Measurements from ENCODE around the gene SYT17.

Gene SYT17

GRCh38 chr16:19269098-19269497 is 101.1 kb downstream of the SYT17 start:
- no peak for DNase-seq

DNA sequence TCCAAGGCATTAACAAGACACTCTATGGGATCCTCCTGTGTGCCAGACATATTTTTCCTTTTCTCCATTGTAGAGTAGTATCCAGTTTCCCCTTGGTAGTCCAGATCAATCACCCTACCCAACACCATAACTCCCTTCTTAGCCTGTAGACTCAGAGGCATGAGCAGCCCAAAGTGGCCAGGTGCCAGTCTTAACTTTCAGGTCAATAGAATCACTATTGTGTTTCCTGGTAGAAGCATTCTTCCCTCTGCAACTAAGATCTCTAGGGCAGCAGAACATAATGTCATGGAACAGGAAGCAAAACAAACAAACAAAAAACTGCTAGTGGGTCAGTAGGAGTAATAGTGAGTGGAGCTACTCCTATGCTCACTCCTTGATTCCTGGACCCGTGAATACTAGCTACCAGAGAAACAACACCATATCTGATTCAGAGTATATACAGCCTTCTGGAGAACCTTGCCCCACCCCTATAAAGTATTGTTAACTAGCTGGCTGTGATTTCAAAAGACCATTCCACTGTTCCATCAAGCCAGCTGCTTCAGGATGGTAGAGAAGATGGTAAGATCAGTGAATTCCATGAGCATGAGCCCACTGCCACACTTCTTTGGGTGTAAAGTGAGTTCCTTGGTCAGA is 106.2 kb downstream of the SYT17 start:
- DNase-seq = no peak

- DNase-seq = no peak
These were observed 110.4 kb downstream of the SYT17 start for GRCh38 chr16:19278403-19278802.

DNA sequence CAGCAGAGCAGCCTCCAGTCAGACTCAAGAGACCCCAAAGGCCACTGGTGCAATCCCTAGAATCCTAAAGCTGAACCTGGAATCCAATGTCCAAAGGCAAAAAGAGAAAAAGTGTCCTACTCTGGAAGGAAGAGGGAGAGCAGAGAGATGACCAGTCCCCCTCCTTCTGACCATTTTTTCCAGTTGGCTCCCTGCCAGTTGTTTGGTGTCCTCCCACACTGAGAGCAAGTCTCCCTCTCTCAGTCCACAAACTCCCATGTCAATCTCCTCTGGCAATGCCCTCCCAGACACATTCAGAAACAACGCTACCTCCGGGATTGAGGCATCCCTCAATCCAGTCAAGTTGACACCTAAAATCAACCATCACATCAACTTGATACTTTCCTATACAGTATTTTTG is 113.2 kb downstream of the SYT17 start:
- DNase-seq = no peak

DNA sequence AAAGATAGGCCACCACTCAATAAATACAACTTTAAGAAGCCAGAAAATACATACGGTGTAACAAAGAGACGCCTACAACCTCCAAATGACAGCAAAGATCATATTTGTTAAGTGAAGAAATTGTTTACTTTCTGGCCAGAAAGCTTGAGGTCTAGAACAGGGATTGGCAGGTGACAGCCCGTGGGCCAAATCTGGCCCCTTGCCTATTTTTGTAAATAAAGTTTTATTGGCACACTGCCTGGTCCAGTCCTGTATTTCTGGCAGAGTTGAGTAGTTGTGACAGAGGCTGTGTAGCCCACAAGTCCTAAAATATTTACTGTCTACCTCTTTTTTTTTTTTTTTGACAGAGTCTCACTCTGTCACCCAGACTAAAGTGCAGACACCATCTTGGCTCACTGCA is 114.1 kb downstream of the SYT17 start:
- no peak for DNase-seq

DNA sequence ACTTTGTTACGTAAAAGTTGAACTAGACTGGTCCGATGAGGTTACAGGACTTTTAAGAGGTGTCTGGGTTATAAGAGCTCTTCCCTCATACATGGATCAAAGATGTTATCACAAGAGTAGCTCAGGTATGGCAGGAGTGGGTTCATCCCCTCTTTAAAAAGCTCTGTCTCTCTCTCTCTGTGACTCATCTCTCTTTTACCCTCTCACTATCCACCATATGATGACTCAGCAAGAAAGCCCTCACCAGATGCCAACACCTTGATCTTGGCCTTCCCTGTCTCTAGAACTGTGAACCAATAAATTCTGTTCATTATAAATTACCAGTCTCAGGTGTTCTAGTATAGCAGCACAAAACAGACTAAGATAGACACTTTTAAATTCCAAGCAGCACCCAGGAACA is 115.6 kb downstream of the SYT17 start:
- DNase-seq = no peak

DNA sequence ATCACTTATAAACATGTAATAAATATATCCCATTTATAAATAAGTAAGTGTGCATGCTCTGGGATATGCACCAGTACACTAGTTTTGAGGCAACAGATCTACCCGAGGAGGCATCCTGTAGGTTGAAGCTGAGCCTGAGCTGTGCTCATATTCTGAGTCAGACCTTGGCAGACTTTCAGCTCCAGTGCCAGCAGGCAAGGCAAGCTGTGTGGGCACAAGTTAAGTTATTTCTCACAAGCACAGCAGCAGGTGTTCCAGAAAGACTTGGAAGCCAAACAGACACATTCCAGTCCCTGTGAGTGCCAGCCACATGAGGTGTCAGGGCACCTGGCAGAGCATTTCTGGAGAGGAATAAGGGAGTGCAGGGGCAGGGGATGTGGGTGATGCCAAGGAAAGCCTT is 116.2 kb downstream of the SYT17 start:
- DNase-seq = no peak

DNA sequence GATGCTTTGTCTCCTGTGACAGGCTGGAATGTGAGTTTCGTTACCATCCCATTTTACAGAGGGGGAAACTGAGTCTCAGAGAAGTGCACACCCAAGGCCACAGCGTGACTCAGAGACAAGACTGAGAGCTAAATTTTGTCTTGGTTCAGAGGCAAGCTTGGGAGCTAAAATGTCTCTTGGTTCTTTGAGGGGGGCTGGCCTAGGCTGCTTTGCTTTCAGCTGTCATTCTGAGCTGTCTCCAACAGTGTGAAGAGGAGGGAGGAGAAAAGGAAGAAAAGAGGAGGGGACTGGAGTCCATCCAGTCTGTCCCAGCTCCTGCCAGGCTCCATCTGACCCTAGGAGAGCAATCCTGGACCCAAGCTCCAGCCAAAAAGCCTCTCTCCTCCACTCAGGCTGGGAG is 117.4 kb downstream of the SYT17 start, which contains the start of gene CLEC19A:
CLEC19A (plus strand) TSS at position 301 of the 400 bp plus-strand sequence. CDS start 121 bp downstream, outside the sequence.
- DNase-seq = no peak

- no peak for DNase-seq
These were observed 118.8 kb downstream of the SYT17 start for GRCh38 chr16:19286827-19287226.

DNA sequence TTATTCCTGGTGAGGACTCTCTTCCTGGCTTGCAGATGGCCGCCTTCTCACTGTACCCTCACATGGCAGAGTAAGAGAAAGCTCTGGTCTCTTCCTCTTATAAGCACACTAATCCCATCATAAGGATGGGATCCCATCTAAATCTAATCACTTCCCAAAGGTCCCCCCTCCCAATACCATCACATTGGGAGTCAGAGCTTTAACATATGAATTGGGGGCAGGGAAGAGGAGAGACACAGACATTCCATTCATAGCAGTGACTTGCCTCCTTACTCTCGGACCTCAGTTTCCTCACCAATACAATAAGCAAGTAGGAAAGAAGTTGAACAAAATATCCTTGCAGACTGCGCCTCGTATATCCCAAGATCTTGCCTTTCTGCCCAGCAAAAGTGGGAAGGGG is 119.2 kb downstream of the SYT17 start:
- DNase-seq = no peak

- no peak for DNase-seq
These were observed 121.1 kb downstream of the SYT17 start for GRCh38 chr16:19288872-19289799.

DNA sequence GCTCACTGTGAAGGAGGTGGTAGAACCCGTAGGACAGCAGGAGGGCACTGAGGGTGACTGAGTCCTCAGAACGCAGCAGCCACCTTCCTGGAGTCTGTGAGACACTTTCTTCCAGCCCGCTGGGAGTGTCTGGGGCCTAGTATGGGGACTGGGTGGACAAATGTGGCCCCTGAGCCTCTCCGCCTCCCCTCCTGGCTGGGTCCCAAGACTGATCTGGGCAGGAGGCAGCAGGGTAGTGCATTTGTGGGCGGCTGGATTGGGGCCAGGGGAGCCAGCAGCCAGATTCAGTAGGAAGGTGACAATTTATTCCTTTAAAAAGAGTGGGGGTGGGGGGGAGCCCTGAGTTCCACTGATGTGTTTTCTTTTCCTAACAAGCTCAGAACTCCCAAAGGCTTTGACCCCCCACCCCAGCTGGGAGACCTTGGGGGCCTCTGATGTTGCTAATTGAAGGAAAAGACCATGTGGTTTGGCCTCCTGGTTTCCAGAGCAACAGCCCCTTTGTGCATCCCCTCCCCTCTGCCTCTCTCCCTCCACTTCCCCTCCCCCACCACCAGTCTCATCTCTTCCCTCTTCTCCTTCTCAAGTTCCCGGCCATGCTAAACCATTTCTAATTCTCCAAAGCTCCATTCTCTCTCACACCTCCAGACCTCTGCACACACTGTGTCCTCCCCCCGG is 121.9 kb downstream of the SYT17 start:
- DNase-seq = no peak

DNA sequence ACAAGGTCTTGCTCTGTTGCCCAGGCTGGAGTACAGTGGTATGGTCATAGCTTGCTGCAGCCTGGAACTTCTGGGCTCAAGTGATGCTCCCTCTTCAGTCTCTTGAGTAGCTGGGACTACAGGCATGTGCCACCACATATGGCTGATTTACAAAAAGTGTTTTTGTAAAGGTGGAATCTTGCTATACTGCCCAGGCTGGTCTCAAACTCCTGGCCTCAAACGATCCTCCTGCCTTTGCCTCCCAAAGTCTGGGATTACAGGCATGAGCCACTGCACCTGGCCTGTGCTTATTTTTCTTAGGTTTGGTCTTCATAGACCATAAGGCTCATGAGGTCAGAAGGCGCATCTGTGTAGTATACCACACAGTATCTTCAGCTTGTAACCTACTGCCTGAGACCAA is 122.8 kb downstream of the SYT17 start:
- no peak for DNase-seq

DNA sequence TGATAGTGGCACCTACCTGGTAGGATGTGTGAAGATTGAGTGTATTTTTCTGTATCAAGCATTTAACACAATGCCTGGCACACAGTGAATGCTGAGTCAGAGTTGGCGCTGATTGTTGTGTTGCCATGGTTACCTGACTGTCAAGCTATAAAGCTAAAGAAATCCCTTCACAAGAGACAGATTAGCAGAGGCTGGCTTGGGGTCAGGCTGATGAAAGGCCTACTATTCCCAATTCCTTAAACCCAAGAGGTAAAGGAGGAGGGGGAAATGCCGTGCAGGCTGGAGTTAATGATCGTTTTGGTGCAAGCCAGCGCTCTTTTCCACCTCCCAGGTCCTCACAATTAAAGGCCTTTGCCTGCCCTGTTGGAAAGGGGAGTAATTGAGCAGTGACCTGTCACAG is 123.4 kb downstream of the SYT17 start:
- no peak for DNase-seq

DNA sequence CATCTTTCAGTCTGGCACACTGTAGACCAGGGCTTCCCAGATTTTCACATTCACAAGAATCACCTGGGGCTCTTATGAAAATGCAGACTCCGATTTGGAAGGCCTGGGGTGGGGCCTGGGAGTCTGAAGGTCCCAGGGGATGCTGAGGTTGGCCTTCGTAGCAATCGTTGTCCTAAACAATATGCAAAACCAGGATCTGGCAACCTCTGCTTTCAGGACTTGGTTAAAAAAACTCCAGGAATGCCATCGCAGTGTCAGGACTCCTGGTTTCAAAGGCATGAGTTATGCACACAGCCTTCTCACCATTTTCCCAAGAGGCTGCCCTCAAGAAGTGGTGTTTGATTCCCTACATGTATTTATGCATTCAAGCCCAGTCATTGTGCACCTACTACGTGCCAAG is 124.1 kb downstream of the SYT17 start:
- no peak for DNase-seq

DNA sequence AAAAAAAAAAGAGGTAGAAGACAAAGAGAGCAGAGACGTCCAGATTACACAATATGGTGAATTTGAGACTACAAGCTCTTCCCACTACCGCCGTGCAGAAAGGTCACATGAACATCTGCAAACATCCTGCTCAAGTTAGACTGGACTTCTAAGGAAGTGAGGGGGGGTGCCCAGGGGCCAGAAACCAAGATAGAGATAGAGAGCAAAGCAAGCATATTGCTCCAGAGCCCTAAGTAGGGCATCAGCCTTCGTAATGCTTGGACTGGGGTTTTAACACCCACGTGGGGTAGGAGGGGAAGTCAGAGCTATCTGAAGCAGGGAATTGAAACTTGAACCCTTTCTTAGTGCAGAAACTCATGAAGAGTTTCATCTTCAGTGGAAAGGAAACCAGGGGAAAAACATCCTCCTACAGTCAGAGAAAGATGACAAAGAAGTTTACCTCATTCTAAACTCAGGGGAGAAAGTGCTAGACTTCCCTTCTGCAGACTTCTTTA is 126.2 kb downstream of the SYT17 start:
- no peak for DNase-seq

- no peak for DNase-seq
These were observed 127.4 kb downstream of the SYT17 start for GRCh38 chr16:19295393-19295792.

- no peak for DNase-seq
These were observed 129.4 kb downstream of the SYT17 start for GRCh38 chr16:19297454-19297853.

GRCh38 chr16:19299565-19299964 is 131.5 kb downstream of the SYT17 start:
- no peak for DNase-seq

DNA sequence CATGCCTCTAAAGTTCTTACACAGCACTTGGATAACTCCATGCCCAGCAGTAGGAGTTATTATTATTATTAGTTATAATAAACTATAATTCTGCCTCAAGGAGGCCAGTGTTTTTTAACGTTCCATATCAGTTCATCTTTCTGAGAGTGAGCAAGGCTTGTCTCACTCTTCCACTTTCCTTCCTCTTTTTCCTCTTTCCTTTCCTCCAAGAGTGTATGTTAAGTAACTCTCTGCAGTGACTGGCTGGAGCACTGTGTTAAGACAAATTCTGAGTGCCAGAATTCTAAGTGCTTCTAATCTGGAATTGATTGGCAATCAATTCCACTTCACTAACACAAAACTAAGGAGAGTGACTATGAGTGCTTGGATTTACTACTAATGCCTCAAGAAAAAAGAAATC is 133.9 kb downstream of the SYT17 start:
- DNase-seq = no peak

- DNase-seq = no peak
These were observed 136.7 kb downstream of the SYT17 start for GRCh38 chr16:19304750-19305149.

- DNase-seq = no peak
These were observed 137.4 kb downstream of the SYT17 start for GRCh38 chr16:19305443-19305842.

- no peak for DNase-seq
These were observed 139.7 kb downstream of the SYT17 start for GRCh38 chr16:19307587-19308241.

All from SHP77 treated with DMSO at 0.1 percent for 48 hours (cell line).